ENCODE data around the gene DYSF.

The DYSF gene

DNA sequence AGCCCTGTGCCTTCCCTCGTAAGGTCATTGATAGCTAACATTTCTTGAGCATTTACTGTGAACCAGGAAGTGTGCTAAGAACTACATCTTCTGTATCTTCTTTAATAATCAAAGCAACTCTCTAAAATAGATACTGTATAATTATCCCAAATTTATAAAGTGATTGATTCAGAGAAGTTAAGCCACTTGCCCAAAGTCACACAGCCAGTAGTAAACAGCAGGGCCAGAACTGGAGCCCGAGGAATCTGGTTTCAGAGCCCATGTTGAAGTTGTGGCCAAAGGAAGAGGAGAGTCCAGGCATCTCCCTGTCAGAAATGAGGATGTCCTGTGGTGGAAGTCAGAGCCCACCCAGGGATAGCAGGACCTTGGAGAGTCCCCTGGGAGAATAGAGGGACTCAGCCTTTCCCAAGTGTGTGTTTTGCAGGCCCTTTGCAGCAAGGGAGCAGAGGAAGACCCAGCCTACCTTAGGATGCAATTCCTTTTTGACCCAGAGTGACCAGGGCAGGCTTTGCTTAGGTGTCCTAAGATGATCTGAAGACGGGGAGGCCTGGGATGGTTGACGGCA is 134.2 kb downstream of the DYSF start:
- no peak for DNase-seq

DNA sequence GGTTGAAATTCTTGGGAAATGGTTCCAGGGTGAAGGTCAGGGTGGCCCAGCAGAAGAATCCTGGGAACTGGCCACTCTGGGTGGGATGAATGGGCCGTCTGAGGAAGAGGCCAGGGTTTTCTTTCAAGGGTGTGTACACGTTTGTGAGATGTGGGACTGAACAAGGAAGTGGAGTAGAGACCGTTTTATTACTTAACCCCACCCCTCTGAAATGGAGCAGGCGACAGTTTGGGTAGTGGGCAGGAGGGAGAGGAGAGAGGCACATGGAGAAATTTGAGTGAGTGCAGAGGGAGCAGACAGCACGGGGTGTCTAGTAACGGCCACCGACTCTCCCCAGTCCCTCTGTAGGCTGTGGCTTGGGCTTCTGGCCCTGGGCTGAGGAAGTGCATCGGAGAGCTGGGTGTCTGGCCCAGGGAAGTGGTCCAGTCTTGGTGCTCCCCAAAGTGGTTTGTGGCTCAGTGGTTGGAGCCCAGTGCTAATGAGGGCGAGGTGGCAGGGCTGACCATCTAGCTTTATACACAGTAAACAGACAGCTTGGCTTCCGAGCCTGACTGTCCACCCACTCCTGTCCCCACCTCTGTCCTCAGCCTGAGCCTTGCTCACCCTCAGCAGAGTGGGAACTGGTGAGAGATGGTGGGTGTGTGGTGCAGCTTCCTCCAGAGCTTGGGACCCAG is 135.3 kb downstream of the DYSF start:
- no peak for DNase-seq

- DNase-seq: no peak
Observed at GRCh38 chr2:71589763-71590162, 136.4 kb downstream of the DYSF start.

GRCh38 chr2:71591044-71591443 is 137.7 kb downstream of the DYSF start:
- DNase-seq: no peak

GRCh38 chr2:71592181-71592711 is 138.9 kb downstream of the DYSF start:
- DNase-seq: no peak

GRCh38 chr2:71595569-71595968 is 142.2 kb downstream of the DYSF start:
- DNase-seq: no peak

DNA sequence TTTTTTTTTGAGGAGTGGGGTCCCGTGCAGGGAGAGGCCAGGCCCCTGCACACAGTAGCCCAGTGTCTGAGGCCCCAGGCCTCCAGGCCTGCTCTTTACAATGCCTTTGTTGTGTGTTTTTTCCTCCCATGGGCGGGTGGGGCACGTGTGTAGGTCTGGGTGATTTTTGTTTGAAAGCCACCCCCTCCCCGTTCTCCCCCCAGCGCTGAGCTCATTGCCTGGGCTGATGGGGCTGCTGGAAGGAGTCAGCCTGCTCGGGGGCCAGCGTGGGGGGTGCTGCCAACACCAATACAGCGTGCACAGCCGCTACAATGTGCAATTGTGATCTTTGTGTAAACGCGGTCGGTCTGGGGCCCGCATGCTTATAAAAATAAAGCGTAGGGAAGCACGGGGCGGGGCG is 142.7 kb downstream of the DYSF start:
- DNase-seq: no peak

- no peak for DNase-seq
Observed at GRCh38 chr2:71597756-71598155, 144.4 kb downstream of the DYSF start.

GRCh38 chr2:71598526-71598925 is 145.2 kb downstream of the DYSF start:
- no peak for DNase-seq

- DNase-seq: no peak
Observed at GRCh38 chr2:71599038-71599437, 145.7 kb downstream of the DYSF start.

GRCh38 chr2:71599646-71600236 is 146.4 kb downstream of the DYSF start:
- no peak for DNase-seq

DNA sequence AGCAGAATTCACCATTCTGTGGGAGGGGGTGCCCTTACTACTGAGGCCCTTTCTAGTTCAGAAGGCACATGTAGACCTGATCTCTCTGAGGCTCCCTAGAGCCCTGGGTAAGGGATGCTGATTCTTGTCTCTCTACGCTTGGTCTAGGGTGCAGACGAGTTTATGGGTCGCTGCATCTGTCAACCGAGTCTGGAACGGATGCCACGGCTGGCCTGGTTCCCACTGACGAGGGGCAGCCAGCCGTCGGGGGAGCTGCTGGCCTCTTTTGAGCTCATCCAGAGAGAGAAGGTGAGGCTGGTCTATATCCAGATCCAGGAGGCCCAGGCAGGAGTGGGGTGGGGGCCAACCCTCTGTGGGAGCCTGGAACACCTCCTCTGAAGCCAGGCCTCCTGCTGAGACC is 147.2 kb downstream of the DYSF start:
- no peak for DNase-seq

DNA sequence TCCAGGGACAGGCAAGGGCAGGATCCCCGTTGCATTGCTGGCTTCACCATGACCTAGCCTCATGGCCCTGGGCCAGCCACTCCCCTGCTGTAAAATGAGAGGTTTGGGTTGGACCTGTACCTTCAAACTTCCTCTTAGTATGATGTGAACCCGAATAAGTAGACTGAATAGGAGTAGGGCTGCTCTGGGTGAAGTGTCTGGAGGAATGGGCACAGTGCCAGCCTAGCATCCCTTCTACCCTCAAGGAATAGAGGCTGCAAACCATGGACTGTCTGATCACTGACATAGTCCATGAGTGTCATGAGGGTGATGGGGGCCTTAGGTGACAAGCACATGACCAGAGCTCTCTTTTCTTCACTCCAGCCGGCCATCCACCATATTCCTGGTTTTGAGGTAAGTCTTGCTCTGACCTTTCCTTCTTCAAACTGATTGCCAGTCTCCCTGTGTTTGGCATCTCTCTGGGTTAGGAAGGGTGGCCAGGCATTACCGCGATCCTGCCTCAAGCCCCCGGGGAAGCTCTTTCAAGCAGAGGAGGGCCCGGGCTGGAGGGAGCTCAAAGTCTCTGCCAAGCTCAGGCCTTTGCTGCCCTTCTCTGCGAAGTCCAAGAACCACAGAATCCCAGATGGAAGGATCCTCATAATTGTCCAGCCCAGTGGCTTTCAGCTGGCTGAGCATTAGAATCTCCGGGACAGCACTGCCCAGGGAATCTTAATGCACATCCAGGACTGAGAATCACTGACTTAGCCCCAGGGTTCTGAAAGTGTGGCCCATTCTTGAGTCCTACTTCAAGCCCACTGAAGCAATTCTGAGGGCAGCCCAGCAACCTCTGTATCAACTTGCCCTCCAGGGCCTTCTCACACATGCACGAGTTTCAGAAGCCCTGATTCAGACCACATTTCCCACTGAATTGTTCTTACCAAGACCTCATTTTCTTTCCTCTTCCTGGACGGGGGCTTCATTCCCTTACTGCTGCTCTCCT is 148.1 kb downstream of the DYSF start:
- DNase-seq: no peak

GRCh38 chr2:71602115-71602495 is 148.7 kb downstream of the DYSF start:
- no peak for DNase-seq

GRCh38 chr2:71602581-71602980 is 149.2 kb downstream of the DYSF start:
- no peak for DNase-seq

DNA sequence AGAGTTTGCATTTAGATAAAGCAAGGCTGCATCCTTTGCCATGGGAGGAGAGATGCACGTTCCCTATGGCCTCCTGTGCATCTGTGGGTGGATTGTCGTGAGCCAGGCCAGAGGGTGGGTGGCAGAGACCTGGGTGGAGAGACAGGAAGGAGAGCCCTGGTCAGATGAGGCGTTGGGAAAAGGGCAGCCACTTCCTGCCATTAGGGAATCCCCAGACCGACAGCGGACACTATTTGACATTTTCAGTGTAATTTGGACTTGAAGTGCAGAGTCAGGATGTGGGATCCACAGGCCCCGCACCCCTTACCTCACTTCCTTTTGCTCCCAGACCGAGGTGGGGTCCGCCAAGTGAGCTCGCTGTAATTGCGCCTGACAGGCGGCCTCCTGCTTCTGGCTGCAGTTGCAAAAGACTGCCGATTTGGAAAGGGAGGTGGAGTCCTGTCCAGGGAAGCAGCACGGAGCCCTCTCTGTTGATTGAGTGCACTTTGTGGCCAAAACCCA is 150.0 kb downstream of the DYSF start:
- no peak for DNase-seq

GRCh38 chr2:71603851-71604725 is 150.7 kb downstream of the DYSF start:
- peak; percentile 11 for DNase-seq

DNA sequence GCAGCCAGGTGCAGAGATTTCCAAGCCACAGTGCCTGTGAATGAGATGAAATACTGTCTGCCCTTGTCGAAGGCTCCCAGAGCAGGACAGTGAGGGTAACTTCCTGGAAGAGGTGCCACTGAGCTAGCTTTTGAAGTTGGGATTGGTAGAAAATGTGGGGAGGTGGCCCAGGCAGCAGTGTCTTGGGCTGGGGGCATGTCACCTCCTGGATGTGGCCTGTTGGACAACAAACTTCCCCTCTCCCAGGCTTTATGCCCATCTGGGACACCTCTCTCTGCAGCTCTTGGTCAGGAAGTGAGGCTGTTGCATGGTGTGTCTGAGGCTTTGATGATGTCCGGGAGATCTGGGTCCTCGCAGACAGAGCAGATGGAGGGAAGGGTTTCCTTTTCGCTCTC is 151.4 kb downstream of the DYSF start:
- DNase-seq: peak; percentile 5

GRCh38 chr2:71605173-71605641 is 151.8 kb downstream of the DYSF start:
- peak; percentile 6 for DNase-seq

DNA sequence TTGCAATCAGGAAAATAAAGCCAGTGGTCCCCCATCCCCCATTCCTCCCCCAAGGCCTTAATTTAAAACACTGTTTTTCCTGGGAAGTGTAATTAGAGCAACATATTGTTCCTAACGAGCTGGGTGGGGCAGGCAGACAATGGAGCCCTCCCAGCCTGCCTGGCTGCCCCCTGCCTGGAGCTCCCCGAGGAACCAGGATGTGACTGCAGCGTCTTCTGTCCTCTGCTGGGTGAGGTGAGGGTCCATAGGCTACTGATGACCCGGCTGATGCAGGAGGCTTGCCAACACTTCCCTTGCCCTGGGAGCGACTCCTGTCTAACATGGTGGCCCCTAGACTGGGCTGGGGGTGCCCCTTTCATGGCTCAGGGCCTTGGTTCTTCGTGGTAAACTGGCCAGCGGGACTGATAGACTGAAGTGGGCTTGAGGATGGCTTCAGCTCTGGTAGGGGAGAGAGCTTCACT is 152.4 kb downstream of the DYSF start:
- DNase-seq: peak; percentile 14

DNA sequence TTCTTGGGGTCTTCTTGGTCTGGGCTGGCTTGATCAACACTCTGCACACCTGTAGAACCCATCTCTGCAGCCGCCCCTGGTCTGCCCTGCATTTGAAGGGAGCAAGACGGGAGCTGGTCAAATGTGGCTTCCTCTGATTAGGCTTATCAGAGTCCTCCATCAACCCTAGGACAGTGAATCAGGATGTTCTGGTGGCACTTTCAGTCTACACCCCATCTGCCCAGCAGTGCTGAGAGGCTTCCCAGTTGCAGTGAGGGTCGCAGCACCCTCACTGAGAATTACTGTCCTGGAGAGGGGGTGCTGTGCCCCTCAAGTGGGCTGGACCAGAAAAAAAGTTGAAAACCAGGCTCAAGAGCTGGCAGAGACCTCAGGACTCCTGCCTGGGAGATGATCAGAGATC is 152.9 kb downstream of the DYSF start:
- no peak for DNase-seq

Data from 8988T (cell line).